GM15510 (cell line): ENCODE data around the gene GTPBP1.

Experiments used
- POLR2A ChIP-seq: IDR thresholded peaks from 3 replicates; pipeline ENCODE4 v1.6.1; 2011; ENCODE audit warnings: borderline replicate concordance; ENCODE audit not compliant: insufficient read length; ENCODE audit errors: extremely low read depth

Gene GTPBP1

DNA sequence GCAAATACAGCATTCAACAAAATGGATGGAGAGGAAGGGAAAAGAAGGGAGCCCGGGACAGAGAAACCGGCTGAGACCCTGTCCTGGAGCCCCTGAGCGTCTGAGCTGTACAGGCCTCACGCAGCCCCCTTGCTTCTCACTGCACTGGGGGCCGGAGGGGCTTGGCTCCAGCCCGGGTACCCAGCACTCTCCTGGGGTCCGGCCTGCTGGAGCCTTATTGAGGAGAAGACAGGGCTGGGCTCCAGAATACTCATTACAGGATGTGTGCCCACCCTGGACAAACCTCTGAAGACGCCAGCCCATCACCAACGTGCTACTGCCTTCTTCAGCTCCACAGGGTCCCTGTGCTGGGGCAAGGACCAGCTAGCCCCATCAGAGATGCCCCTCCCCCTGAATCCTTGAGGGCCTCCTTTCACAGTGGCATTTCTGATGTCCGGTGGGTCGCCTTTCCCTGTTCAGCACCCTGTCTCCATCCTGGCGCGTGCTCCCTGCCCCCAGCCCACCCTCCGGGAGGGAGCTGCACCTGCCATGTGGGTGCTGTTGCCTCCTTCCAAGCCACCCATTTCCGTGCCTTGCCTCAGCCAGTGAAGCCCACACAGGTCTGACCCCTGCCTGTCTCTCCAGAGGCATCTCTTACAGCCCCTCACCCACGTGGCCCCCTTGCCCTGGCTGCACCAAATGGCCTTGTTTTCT, 64.7 kb downstream of the GTPBP1 start:
- TF ChIP-seq POLR2A: no peak

GRCh38 chr22:38772623-38772873, 66.8 kb downstream of the GTPBP1 start:
- no peak for TF ChIP-seq POLR2A

- TF ChIP-seq POLR2A: no peak
Measured at GRCh38 chr22:38773363-38773946, 67.7 kb downstream of the GTPBP1 start.

- TF ChIP-seq POLR2A: no peak
Measured at GRCh38 chr22:38774496-38775166, 68.9 kb downstream of the GTPBP1 start.

GRCh38 chr22:38775656-38776055, 69.9 kb downstream of the GTPBP1 start:
- TF ChIP-seq POLR2A: no peak

DNA sequence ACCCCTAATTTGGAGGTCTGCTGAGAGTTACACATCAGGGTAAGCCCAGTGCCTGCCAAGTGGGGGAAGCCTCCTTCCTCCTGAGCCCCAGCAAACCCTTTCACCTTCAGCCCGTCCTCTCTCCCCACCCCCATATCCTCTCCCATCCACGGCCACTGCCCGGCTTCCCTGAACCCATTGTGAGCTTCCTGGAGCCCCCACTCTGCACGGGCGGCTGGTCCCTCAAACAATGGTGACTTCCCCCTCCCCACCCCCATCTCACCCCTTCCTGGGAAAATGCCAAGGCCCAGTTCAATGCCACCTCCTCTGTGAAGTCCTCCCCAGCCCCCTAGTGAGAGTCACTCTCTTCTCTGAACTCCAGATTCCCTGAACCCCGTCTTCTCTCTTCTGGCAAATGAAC, 70.3 kb downstream of the GTPBP1 start:
- TF ChIP-seq POLR2A: no peak

DNA sequence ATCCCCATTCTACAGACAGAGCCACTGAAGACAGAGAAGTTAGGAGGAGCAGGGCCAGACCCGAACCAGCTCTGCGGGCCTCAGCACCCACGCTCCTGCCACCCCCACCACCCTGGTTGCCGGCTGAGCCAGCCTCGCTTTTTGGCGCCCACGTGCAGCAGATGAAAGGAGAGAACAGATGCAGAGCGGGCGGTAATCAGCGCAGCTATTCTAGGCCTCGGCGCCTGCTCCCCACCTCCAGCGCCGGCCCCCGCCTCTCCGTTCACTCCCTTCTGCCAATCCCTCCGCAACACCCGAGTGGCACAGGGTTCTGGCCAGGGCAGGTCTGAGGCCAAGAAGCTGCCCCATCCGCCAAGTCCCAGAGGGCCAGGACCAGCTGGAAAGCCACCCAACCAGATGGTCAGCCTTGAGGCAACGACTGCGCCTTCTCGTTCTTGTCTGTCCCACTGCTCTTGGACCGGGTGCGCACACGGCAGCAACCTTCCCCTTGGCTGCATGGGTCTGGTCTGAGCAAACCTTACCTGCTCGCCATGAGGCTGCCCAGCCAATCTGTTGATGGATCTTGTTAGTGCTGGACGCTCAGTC, 71.4 kb downstream of the GTPBP1 start:
- TF ChIP-seq POLR2A: no peak

GRCh38 chr22:38781033-38781432, 75.3 kb downstream of the GTPBP1 start:
- TF ChIP-seq POLR2A: no peak

GRCh38 chr22:38782402-38783094, 76.8 kb downstream of the GTPBP1 start:
- TF ChIP-seq POLR2A: no peak
